Measurements from ENCODE around the gene PRKD3.

The PRKD3 gene

GRCh38 chr2:37365669-37366068 lies 41.0 kb upstream of the PRKD3 start:
- no peak for DNase-seq (ENCODE audit: extremely low spot score)
- CTCF ChIA-PET = no interaction called here
- TF ChIP-seq TARDBP (IDR thresholded peaks at IDR 0.05) (no peak), ARNT (IDR thresholded peaks at IDR 0.05) (no peak), FOXK2 (IDR thresholded peaks at IDR 0.05) (no peak), PKNOX1 (IDR thresholded peaks at IDR 0.05) (no peak), FOXA1 (IDR thresholded peaks at IDR 0.05) (no peak), HDGF (IDR thresholded peaks at IDR 0.05; ENCODE audit: borderline replicate concordance) (no peak), FOXM1 (IDR thresholded peaks at IDR 0.05; ENCODE audit: borderline replicate concordance) (no peak), ELF4 (IDR thresholded peaks at IDR 0.05) (no peak), NFRKB (IDR thresholded peaks at IDR 0.05) (no peak), ZNF384 (IDR thresholded peaks at IDR 0.05) (no peak), CTBP1 (IDR thresholded peaks at IDR 0.05; ENCODE audit: borderline replicate concordance) (no peak), BHLHE40 (IDR thresholded peaks at IDR 0.05; ENCODE audit: borderline replicate concordance) (no peak), LEF1 (IDR thresholded peaks at IDR 0.05; ENCODE audit: borderline replicate concordance) (no peak), SP1 (IDR thresholded peaks at IDR 0.05) (no peak), L3MBTL2 (conservative IDR thresholded peaks at IDR 0.05) (no peak), SUZ12 (IDR thresholded peaks at IDR 0.05) (no peak)
- POLR2A ChIA-PET = no interaction called here

GRCh38 chr2:37364351-37364750 lies 39.7 kb upstream of the PRKD3 start:
- no peak for DNase-seq (ENCODE audit: extremely low spot score)
- POLR2A ChIA-PET = no interaction called here

GRCh38 chr2:37361994-37362698 lies 37.5 kb upstream of the PRKD3 start:
- TF ChIP-seq BHLHE40 (IDR thresholded peaks at IDR 0.05; ENCODE audit: borderline replicate concordance) = no peak
- CTCF ChIA-PET = interaction anchor here (0.5 kb wide), 1 partner anchor 16 kb away, joined by 3 read pairs; no protein-coding TSS in a partner anchor
- POLR2A ChIA-PET = no interaction called here

More at GRCh38 chr2:37364351-37364750, 39.7 kb upstream of the PRKD3 start:
- CTCF ChIA-PET = no interaction called here
- TF ChIP-seq SP1 (IDR thresholded peaks at IDR 0.05) (no peak), ELF4 (IDR thresholded peaks at IDR 0.05) (no peak), TARDBP (IDR thresholded peaks at IDR 0.05) (no peak), ARNT (IDR thresholded peaks at IDR 0.05) (no peak), ZNF384 (IDR thresholded peaks at IDR 0.05) (no peak), FOXA1 (IDR thresholded peaks at IDR 0.05) (no peak), FOXM1 (IDR thresholded peaks at IDR 0.05; ENCODE audit: borderline replicate concordance) (no peak), BHLHE40 (IDR thresholded peaks at IDR 0.05; ENCODE audit: borderline replicate concordance) (no peak), L3MBTL2 (conservative IDR thresholded peaks at IDR 0.05) (no peak), CTBP1 (IDR thresholded peaks at IDR 0.05; ENCODE audit: borderline replicate concordance) (no peak), LEF1 (IDR thresholded peaks at IDR 0.05; ENCODE audit: borderline replicate concordance) (no peak), PKNOX1 (IDR thresholded peaks at IDR 0.05) (no peak), HDGF (IDR thresholded peaks at IDR 0.05; ENCODE audit: borderline replicate concordance) (no peak), SUZ12 (IDR thresholded peaks at IDR 0.05) (no peak), NFRKB (IDR thresholded peaks at IDR 0.05) (no peak)

GRCh38 chr2:37361216-37361815 lies 36.7 kb upstream of the PRKD3 start:
- TF ChIP-seq PKNOX1 (IDR thresholded peaks at IDR 0.05) (no peak), SUZ12 (IDR thresholded peaks at IDR 0.05) (no peak), NFRKB (IDR thresholded peaks at IDR 0.05) (no peak), BHLHE40 (IDR thresholded peaks at IDR 0.05; ENCODE audit: borderline replicate concordance) (no peak), ZNF384 (IDR thresholded peaks at IDR 0.05) (no peak), FOXA1 (IDR thresholded peaks at IDR 0.05) (no peak)
- DNase-seq (ENCODE audit: extremely low spot score) = no peak
- ChIA-PET POLR2A (no interaction called here), CTCF (no interaction called here)

More at GRCh38 chr2:37361994-37362698, 37.5 kb upstream of the PRKD3 start:
- no peak for DNase-seq (ENCODE audit: extremely low spot score)

- TF ChIP-seq ELF4 (IDR thresholded peaks at IDR 0.05) = no peak
- TF ChIP-seq HDGF (IDR thresholded peaks at IDR 0.05; ENCODE audit: borderline replicate concordance) = no peak
- ChIA-PET POLR2A (no interaction called here), CTCF (no interaction called here)
- DNase-seq (ENCODE audit: extremely low spot score) = no peak
Measured at GRCh38 chr2:37358466-37358865, 33.8 kb upstream of the PRKD3 start.

- TF ChIP-seq BHLHE40 (IDR thresholded peaks at IDR 0.05; ENCODE audit: borderline replicate concordance) (no peak), ELF4 (IDR thresholded peaks at IDR 0.05) (no peak), FOXA1 (IDR thresholded peaks at IDR 0.05) (no peak), FOXM1 (IDR thresholded peaks at IDR 0.05; ENCODE audit: borderline replicate concordance) (no peak), HDGF (IDR thresholded peaks at IDR 0.05; ENCODE audit: borderline replicate concordance) (no peak)
- ChIA-PET POLR2A (no interaction called here), CTCF (no interaction called here)
- no peak for DNase-seq (ENCODE audit: extremely low spot score)
Measured at GRCh38 chr2:37357530-37357929, 32.9 kb upstream of the PRKD3 start.

- ChIA-PET CTCF (interaction anchor here (1.2 kb wide), 1 partner anchor 23 kb away, joined by 3 read pairs; no protein-coding TSS in a partner anchor), POLR2A (no interaction called here)
- no peak for DNase-seq (ENCODE audit: extremely low spot score)
- TF ChIP-seq LEF1 (IDR thresholded peaks at IDR 0.05; ENCODE audit: borderline replicate concordance) = no peak
- no peak for TF ChIP-seq FOXM1 (IDR thresholded peaks at IDR 0.05; ENCODE audit: borderline replicate concordance)
- TF ChIP-seq BHLHE40 (IDR thresholded peaks at IDR 0.05; ENCODE audit: borderline replicate concordance) = no peak
- no peak for TF ChIP-seq L3MBTL2 (conservative IDR thresholded peaks at IDR 0.05)
- TF ChIP-seq SUZ12 (IDR thresholded peaks at IDR 0.05) = no peak
- TF ChIP-seq SP1 (IDR thresholded peaks at IDR 0.05) = no peak
- TF ChIP-seq ELF4 (IDR thresholded peaks at IDR 0.05) = no peak
- no peak for TF ChIP-seq CTBP1 (IDR thresholded peaks at IDR 0.05; ENCODE audit: borderline replicate concordance)
- no peak for TF ChIP-seq FOXK2 (IDR thresholded peaks at IDR 0.05)
- TF ChIP-seq NFRKB (IDR thresholded peaks at IDR 0.05) = no peak
- TF ChIP-seq ARNT (IDR thresholded peaks at IDR 0.05) = no peak
- no peak for TF ChIP-seq HDGF (IDR thresholded peaks at IDR 0.05; ENCODE audit: borderline replicate concordance)
- TF ChIP-seq ZNF384 (IDR thresholded peaks at IDR 0.05) = no peak
- TF ChIP-seq TARDBP (IDR thresholded peaks at IDR 0.05) = no peak
- no peak for TF ChIP-seq FOXA1 (IDR thresholded peaks at IDR 0.05)
- TF ChIP-seq PKNOX1 (IDR thresholded peaks at IDR 0.05) = no peak
Measured at GRCh38 chr2:37357069-37357468, 32.4 kb upstream of the PRKD3 start.
